ENCODE measurements around the gene GLI1.
A peak's percentile ranks its signal among the peaks of the same experiment; 100 is the strongest.

The GLI1 gene

GRCh38 chr12:57476162-57476992, 16.8 kb downstream of the GLI1 start:
- Histone ChIP-seq H3K27ac (replicated peaks) (peak overlapping the region; percentile 90), H3K4me3 (replicated peaks; ENCODE audit: insufficient read depth, low read length) (peak overlapping the region; percentile 62), H3K27me3 (ENCODE audit: insufficient read depth, poor library complexity, severe bottlenecking) (no peaks in the 10 kb centered on the region)
- DNase-seq (ENCODE audit: low read depth in 1 of 2, low spot score in 1 of 2) = peak; percentile 57 to 78
- TF ChIP-seq POLR2AphosphoS5 (IDR thresholded peaks at IDR 0.05; ENCODE audit: low read depth) (peak; percentile 51), SPI1 (IDR thresholded peaks at IDR 0.05; ENCODE audit: borderline replicate concordance, low read depth) (no peak), REST (IDR thresholded peaks at IDR 0.05; ENCODE audit: insufficient replicate concordance, low read depth) (no peak)
- TF ChIP-seq, protein P1, sequence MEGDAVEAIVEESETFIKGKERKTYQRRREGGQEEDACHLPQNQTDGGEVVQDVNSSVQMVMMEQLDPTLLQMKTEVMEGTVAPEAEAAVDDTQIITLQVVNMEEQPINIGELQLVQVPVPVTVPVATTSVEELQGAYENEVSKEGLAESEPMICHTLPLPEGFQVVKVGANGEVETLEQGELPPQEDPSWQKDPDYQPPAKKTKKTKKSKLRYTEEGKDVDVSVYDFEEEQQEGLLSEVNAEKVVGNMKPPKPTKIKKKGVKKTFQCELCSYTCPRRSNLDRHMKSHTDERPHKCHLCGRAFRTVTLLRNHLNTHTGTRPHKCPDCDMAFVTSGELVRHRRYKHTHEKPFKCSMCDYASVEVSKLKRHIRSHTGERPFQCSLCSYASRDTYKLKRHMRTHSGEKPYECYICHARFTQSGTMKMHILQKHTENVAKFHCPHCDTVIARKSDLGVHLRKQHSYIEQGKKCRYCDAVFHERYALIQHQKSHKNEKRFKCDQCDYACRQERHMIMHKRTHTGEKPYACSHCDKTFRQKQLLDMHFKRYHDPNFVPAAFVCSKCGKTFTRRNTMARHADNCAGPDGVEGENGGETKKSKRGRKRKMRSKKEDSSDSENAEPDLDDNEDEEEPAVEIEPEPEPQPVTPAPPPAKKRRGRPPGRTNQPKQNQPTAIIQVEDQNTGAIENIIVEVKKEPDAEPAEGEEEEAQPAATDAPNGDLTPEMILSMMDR (IDR thresholded peaks at IDR 0.05; ENCODE audit: insufficient read depth, low read length) = peak; percentile 8

DNA sequence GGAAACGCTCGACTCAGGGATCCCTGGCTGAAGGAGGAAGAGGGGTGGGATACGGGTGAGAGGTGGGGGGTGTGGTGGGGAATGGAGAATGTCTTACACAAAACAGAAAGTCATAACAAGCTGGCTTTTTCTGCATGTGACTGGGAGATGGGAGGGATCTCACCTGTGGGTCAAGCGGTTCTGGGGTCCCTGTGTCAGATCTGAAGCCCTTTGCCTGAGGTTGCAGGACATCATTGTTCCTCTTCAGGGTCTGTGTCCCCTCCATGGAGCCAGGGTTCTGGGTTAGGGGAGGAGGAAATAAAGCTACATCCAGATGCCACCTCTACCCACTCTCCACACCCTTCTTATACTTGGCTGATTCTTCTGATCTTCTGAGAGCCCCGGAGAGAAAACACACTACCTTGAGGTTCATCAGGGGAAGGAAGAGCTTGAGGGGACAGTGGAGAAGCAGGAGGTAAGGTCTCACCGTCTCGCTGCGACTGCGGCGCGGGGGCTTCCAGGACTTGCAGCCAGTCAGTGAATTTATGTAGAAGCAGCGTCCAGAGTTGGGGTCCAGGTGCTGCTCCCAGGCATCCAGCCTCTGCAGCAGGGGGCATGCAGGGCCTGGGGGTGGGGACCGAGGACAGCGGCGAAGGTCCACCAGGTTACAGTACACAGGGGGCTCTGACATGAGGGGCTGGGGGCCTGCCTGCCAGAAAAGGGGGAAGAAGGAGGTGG, 17.6 kb downstream of the GLI1 start:
- no peak for DNase-seq (ENCODE audit: low read depth in 1 of 2, low spot score in 1 of 2)
- Histone ChIP-seq H3K4me3 (replicated peaks; ENCODE audit: insufficient read depth, low read length) (peak overlapping the region; percentile 62), H3K27ac (replicated peaks) (peak overlapping the region; percentile 90), H3K27me3 (ENCODE audit: insufficient read depth, poor library complexity, severe bottlenecking) (no peaks in the 10 kb centered on the region)
- TF ChIP-seq REST (IDR thresholded peaks at IDR 0.05; ENCODE audit: insufficient replicate concordance, low read depth) (no peak), POLR2AphosphoS5 (IDR thresholded peaks at IDR 0.05; ENCODE audit: low read depth) (0 out of 2 replicates have a peak, but pooled peaks have one; percentile 4)

GRCh38 chr12:57477710-57478681, 18.4 kb downstream of the GLI1 start:
- Histone ChIP-seq H3K27me3 (ENCODE audit: insufficient read depth, poor library complexity, severe bottlenecking) (no peaks in the 10 kb centered on the region), H3K27ac (replicated peaks) (peak overlapping the region; percentile 90), H3K4me3 (replicated peaks; ENCODE audit: insufficient read depth, low read length) (peak overlapping the region; percentile 62)
- DNase-seq (ENCODE audit: low read depth in 1 of 2, low spot score in 1 of 2) = peak; percentile 80
- TF ChIP-seq POLR2AphosphoS5 (IDR thresholded peaks at IDR 0.05; ENCODE audit: low read depth) (no peak; the same call in none of the 2 replicates), SPI1 (IDR thresholded peaks at IDR 0.05; ENCODE audit: borderline replicate concordance, low read depth) (peak; percentile 89), GABPA (IDR thresholded peaks at IDR 0.05; ENCODE audit: low read depth) (peak; percentile 52), REST (IDR thresholded peaks at IDR 0.05; ENCODE audit: insufficient replicate concordance, low read depth) (no peak)
- TF ChIP-seq, protein P1 (IDR thresholded peaks at IDR 0.05; ENCODE audit: insufficient read depth, low read length) = no peak
